WTC11 (cell line): ENCODE data around the gene EFCAB13. TPM values are rescaled to one million over a fixed set of nuclear protein-coding genes. Genes with fewer than 3 reads are reported as not detected.

Experiments
- ATAC-seq: fragments of 200-7000 bp; cut with Tn5 transposase; 2 replicates; pipeline ENCODE4 v1.10.0; 2021; ENCODE audit warnings: mild to moderate bottlenecking, moderate library complexity
- CTCF ChIA-PET: fragments of 300-600 bp; sonication (Branson Sonifier 250); formaldehyde crosslinking; loops from one replicate; lab custom pipeline; 2021; ENCODE audit warnings: antibody characterized with exemption; lab: Charles Lee
- POLR2A ChIA-PET: fragments of 350-600 bp; sonication (Branson Sonifier 250); formaldehyde crosslinking; loops from one replicate; lab custom pipeline; 2021; ENCODE audit warnings: antibody characterized with exemption; lab: Charles Lee
- DNase-seq: peaks from one replicate; pipeline ENCODE4 v3.0.0; 2021; ENCODE audit warnings: low spot score
- H3K27ac Mint-ChIP-seq: 2 replicates; pipeline ENCODE4 v1.8.0; 2021; ENCODE audit warnings: mixed read lengths
- H3K27me3 Mint-ChIP-seq: 2 replicates; pipeline ENCODE4 v1.8.0; 2021; ENCODE audit warnings: low read depth, mild to moderate bottlenecking, moderate library complexity, mixed read lengths
- H3K36me3 Mint-ChIP-seq: 2 replicates; pipeline ENCODE4 v1.8.0; 2021; ENCODE audit warnings: mixed read lengths
- H3K4me1 Mint-ChIP-seq: 2 replicates; pipeline ENCODE4 v1.8.0; 2022; ENCODE audit warnings: mixed read lengths
- H3K4me3 Mint-ChIP-seq: 2 replicates; pipeline ENCODE4 v1.8.0; 2021; ENCODE audit warnings: mild to moderate bottlenecking, moderate library complexity, mixed read lengths
- H3K9me3 Mint-ChIP-seq: 2 replicates; pipeline ENCODE4 v1.8.0; 2021; ENCODE audit warnings: mixed read lengths
- AFF4 ChIP-seq: sonication (generic); formaldehyde crosslinking; IDR thresholded peaks from 2 replicates; pipeline ENCODE4 v1.8.1; 2023; ENCODE audit warnings: mild to moderate bottlenecking, missing genetic modification reagents, borderline replicate concordance
- AR ChIP-seq: fragments of 250-450 bp; sonication (Bioruptor Pico); IDR thresholded peaks from 2 replicates; pipeline ENCODE4 v1.9.0; 2021; ENCODE audit warnings: mild to moderate bottlenecking
- ATF2 ChIP-seq: sonication (generic); formaldehyde crosslinking; IDR thresholded peaks from 2 replicates; pipeline ENCODE4 v1.8.1; 2022; ENCODE audit warnings: low read depth, missing genetic modification reagents, borderline replicate concordance
- E2F5 ChIP-seq: sonication (generic); formaldehyde crosslinking; IDR thresholded peaks from 2 replicates; pipeline ENCODE4 v1.8.1; 2022; ENCODE audit warnings: mild to moderate bottlenecking, moderate library complexity, missing genetic modification reagents
- EMX1 ChIP-seq: fragments of 250-450 bp; sonication (Bioruptor Pico); IDR thresholded peaks from 2 replicates; pipeline ENCODE4 v1.8.0; 2021; ENCODE audit warnings: mild to moderate bottlenecking
- HMGA2 ChIP-seq: fragments of 250-450 bp; sonication (Bioruptor Pico); IDR thresholded peaks from 2 replicates; pipeline ENCODE4 v1.4.0; 2021; ENCODE audit warnings: mild to moderate bottlenecking, moderate library complexity
- IRF1 ChIP-seq: sonication (generic); formaldehyde crosslinking; IDR thresholded peaks from 2 replicates; pipeline ENCODE4 v1.8.0; 2023; ENCODE audit warnings: missing genetic modification reagents
- MYBL2 ChIP-seq: sonication (generic); formaldehyde crosslinking; IDR thresholded peaks from 2 replicates; pipeline ENCODE4 v1.8.1; 2023; ENCODE audit warnings: mild to moderate bottlenecking, moderate library complexity, missing genetic modification reagents
- OVOL2 ChIP-seq: fragments of 250-450 bp; sonication (Bioruptor Pico); IDR thresholded peaks from 2 replicates; pipeline ENCODE4 v1.9.0; 2021; ENCODE audit warnings: mild to moderate bottlenecking, borderline replicate concordance
- PRRX2 ChIP-seq: fragments of 250-450 bp; sonication (Bioruptor Pico); IDR thresholded peaks from 2 replicates; pipeline ENCODE4 v1.8.0; 2021; ENCODE audit warnings: mild to moderate bottlenecking
- TCF7 ChIP-seq: sonication (generic); formaldehyde crosslinking; IDR thresholded peaks from 2 replicates; pipeline ENCODE4 v1.8.0; 2022; ENCODE audit warnings: mild to moderate bottlenecking, low read depth, missing genetic modification reagents, moderate library complexity
- ZNF121 ChIP-seq: sonication (generic); formaldehyde crosslinking; IDR thresholded peaks from 2 replicates; pipeline ENCODE4 v1.8.0; 2023; ENCODE audit warnings: missing genetic modification reagents
- ZNF263 ChIP-seq: sonication (generic); formaldehyde crosslinking; IDR thresholded peaks from 2 replicates; pipeline ENCODE4 v1.8.1; 2022; ENCODE audit warnings: low read depth, mild to moderate bottlenecking, moderate library complexity, missing genetic modification reagents
- ZNF396 ChIP-seq: fragments of 250-450 bp; sonication (Bioruptor Pico); IDR thresholded peaks from 2 replicates; pipeline ENCODE4 v1.8.0; 2021; ENCODE audit warnings: mild to moderate bottlenecking, moderate library complexity, borderline replicate concordance
- total RNA-seq: library from RNA; stranded (reverse); gene quantifications from 3 replicates; pipeline ENCODE4 v1.2.3, GENCODE V29; 2021

EFCAB13 gene
- total RNA-seq, 1 experiment from 2014 or later, result 3.5 TPM

- H3K4me1 Mint-ChIP-seq, result peaks cover 14% of the 10 kb centered on the region
- no peak overlapping the region for H3K4me3 Mint-ChIP-seq
- H3K27me3 Mint-ChIP-seq, result peaks cover 27% of the 10 kb centered on the region
- no peak for ATAC-seq
- peaks cover 3% of the 10 kb centered on the region; the same call in 1 of the 2 replicates for H3K9me3 Mint-ChIP-seq
- DNase-seq, result no peak
- POLR2A ChIA-PET, result no interaction called here
- H3K36me3 Mint-ChIP-seq, result no peaks in the 10 kb centered on the region
- CTCF ChIA-PET, result no interaction called here
- H3K27ac Mint-ChIP-seq, result no peak overlapping the region
- TF ChIP-seq PRRX2 (CRISPR knock-in tag) (no peak), IRF1 (no peak), ATF2 (CRISPR knock-in tag) (no peak), ZNF396 (CRISPR knock-in tag) (no peak), HMGA2 (no peak), ZNF263 (CRISPR knock-in tag) (no peak), E2F5 (no peak)
Measured at GRCh38 chr17:47292206-47292605, 31.5 kb upstream of the EFCAB13 start.

- POLR2A ChIA-PET, result no interaction called here
- Mint-ChIP-seq H3K36me3 (no peaks in the 10 kb centered on the region), H3K27me3 (peaks cover 15% of the 10 kb centered on the region)
- ATAC-seq (no peak), DNase-seq (no peak)
- TF ChIP-seq ZNF121 (CRISPR knock-in tag) (no peak), OVOL2 (no peak), PRRX2 (CRISPR knock-in tag) (no peak), EMX1 (CRISPR knock-in tag) (no peak), AFF4 (CRISPR knock-in tag) (no peak), AR (CRISPR knock-in tag) (no peak), MYBL2 (CRISPR knock-in tag) (no peak), TCF7 (CRISPR knock-in tag) (no peak)
- TF ChIP-seq, all 79 proteins: peak for 0
- CTCF ChIA-PET, result interaction anchor here (1.6 kb wide), 1 partner anchor 16 kb away, joined by 3 read pairs; no protein-coding TSS in a partner anchor
- Mint-ChIP-seq H3K4me3 (no peak overlapping the region), H3K9me3 (no peaks in the 10 kb centered on the region), H3K4me1 (peaks cover 12% of the 10 kb centered on the region), H3K27ac (no peak overlapping the region)
Measured at GRCh38 chr17:47295037-47295873, 28.5 kb upstream of the EFCAB13 start.
